ENCODE measurements around the gene CYB5RL.

- TF ChIP-seq CTCF (IDR thresholded peaks at IDR 0.05), result no peak
- TF ChIP-seq POLR2A (IDR thresholded peaks at IDR 0.05), result no peak
These were observed 9.3 kb downstream of the CYB5RL start for GRCh38 chr1:54190526-54190925.

Data from stomach (tissue), 4 donors.